Thoracic aorta (tissue), 2 donors: ENCODE results near the gene RELB. TPM values are rescaled to one million over a fixed set of nuclear protein-coding genes. Genes with fewer than 3 reads are reported as not detected.

Experiments used
- ATAC-seq: fragments of 150-250 bp; one replicate; pipeline ENCODE4 v1.8.0; 2017; ENCODE audit warnings: low read depth; ENCODE audit not compliant: insufficient number of reproducible peaks, low FRiP score
- DNase-seq: peaks from one replicate; pipeline ENCODE4 v3.0.0-alpha.2; 2020; ENCODE audit warnings: low spot score
- H3K27ac ChIP-seq, 2 donors: fragments of 200-600 bp; sonication (generic); 1 replicate in 1 of 2; 2 replicates in 1 of 2; pipeline ENCODE4 v1.5.1; 2016; ENCODE audit warnings: mild to moderate bottlenecking in 2 of 2, moderate library complexity in 2 of 2
- H3K27me3 ChIP-seq: fragments of 200-600 bp; sonication (generic); replicated peaks from 2 replicates; pipeline ENCODE4 v1.6.0; 2016; ENCODE audit warnings: mild to moderate bottlenecking; ENCODE audit not compliant: insufficient read depth
- H3K36me3 ChIP-seq: fragments of 200-600 bp; sonication (generic); one replicate; pipeline ENCODE4 v1.5.1; 2016
- H3K4me1 ChIP-seq, 2 donors: fragments of 200-600 bp; sonication (generic); 1 replicate in 1 of 2; 2 replicates in 1 of 2; pipeline versions ENCODE4 v1.5.1 to v1.6.0; 2016; ENCODE audit warnings: low read depth in 2 of 2, mild to moderate bottlenecking in 1 of 2; ENCODE audit not compliant: control insufficient read depth in 1 of 2
- H3K4me3 ChIP-seq: fragments of 200-600 bp; sonication (generic); 2 replicates; pipeline ENCODE4 v1.5.1; 2016; ENCODE audit warnings: mild to moderate bottlenecking
- H3K9me3 ChIP-seq: fragments of 200-600 bp; sonication (generic); 2 replicates; pipeline ENCODE4 v1.5.1; 2016
- CTCF ChIP-seq: fragments of 200-600 bp; sonication (generic); IDR thresholded peaks from one replicate; pipeline ENCODE4 v1.5.1; 2019; ENCODE audit warnings: antibody characterized with exemption
- total RNA-seq, 2 donors: library from RNA; depleted of rRNA; stranded (reverse); fragments of >200 nt; gene quantifications; one replicate each; pipeline versions ENCODE4 v1.1.0 to v1.2.3, GENCODE V29; 2016

RELB gene
- total RNA-seq, 2 donors from 2014 or later = 20.6 to 38.6 TPM

GRCh38 chr19:44957526-44957925, 43.7 kb upstream of the RELB start:
- no peaks in the 10 kb centered on the region for H3K27me3 ChIP-seq
- no peak overlapping the region for H3K4me3 ChIP-seq
- ATAC-seq (no peak), DNase-seq (no peak)
- H3K27ac ChIP-seq = no peak overlapping the region
- H3K9me3 ChIP-seq = no peaks in the 10 kb centered on the region
- no peak for TF ChIP-seq CTCF
- peaks cover 12 to 36% of the 10 kb centered on the region in 2 donors for H3K4me1 ChIP-seq
- H3K36me3 ChIP-seq = peaks cover 13% of the 10 kb centered on the region

DNA sequence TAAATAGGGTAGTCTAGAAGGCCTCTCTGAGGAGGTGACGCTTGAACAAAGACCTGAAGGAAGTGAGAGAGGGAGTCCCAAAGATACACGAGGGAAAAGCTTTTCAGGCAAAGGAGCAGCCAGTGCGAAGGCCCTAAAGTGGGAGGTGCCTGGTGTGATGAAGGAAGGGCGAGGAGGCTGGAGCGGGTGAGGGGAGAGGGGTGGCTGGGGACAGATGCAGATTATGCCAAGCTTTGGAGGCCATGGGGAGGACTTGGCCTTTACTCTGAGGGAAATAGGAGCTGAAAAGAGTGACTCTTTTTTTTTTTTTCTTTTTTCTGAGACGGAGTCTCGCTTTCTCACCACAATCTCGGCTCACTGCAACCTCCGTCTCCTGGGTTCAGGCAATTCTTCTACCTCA, 43.2 kb upstream of the RELB start:
- no peak for TF ChIP-seq CTCF

DNA sequence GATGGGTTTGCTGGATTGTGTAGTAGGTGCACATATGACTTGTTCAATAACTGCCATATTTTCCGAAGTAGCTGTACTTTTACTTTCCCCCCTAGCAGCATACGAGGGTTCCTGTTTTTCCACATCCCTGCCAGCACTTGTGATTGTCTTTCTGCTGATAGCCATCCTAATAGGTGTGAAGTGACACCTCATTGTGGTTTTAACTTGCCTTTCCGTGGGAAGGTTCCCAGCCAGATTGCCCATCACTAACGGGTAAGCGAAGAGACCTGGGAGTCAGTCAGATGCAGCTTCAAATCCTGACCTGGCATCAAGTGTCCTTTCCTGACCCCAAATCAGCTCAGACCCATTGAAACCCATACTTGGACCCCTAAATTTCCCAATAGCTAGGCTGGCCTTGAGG, 41.6 kb upstream of the RELB start:
- Histone ChIP-seq H3K36me3 (peaks cover 28% of the 10 kb centered on the region), H3K4me3 (no peak overlapping the region), H3K27me3 (no peaks in the 10 kb centered on the region), H3K27ac (no peak overlapping the region), H3K4me1 (peaks cover 12 to 23% of the 10 kb centered on the region in 2 donors), H3K9me3 (no peaks in the 10 kb centered on the region)
- no peak for TF ChIP-seq CTCF
- DNase-seq (no peak), ATAC-seq (no peak)

More for the DNA sequence above, 43.2 kb upstream of the RELB start:
- H3K27ac ChIP-seq = no peak overlapping the region
- peaks cover 12 to 36% of the 10 kb centered on the region in 2 donors for H3K4me1 ChIP-seq
- H3K4me3 ChIP-seq = no peak overlapping the region
- ATAC-seq (no peak), DNase-seq (no peak)
- H3K36me3 ChIP-seq = peaks cover 17% of the 10 kb centered on the region
- no peaks in the 10 kb centered on the region for H3K27me3 ChIP-seq
- H3K9me3 ChIP-seq = no peaks in the 10 kb centered on the region

- peaks cover 8 to 18% of the 10 kb centered on the region in 2 donors for H3K4me1 ChIP-seq
- DNase-seq (no peak), ATAC-seq (no peak)
- no peak overlapping the region for H3K27ac ChIP-seq
- TF ChIP-seq CTCF = no peak
- H3K4me3 ChIP-seq = no peak overlapping the region
- no peaks in the 10 kb centered on the region for H3K27me3 ChIP-seq
- H3K9me3 ChIP-seq = no peaks in the 10 kb centered on the region
- peaks cover 36% of the 10 kb centered on the region for H3K36me3 ChIP-seq
Observed at GRCh38 chr19:44960906-44961728, 40.1 kb upstream of the RELB start.

- no peak for ATAC-seq
- H3K27me3 ChIP-seq = no peaks in the 10 kb centered on the region
- no peak for TF ChIP-seq CTCF
- H3K36me3 ChIP-seq = peaks cover 36% of the 10 kb centered on the region
- no peak for DNase-seq
- peaks cover 4 to 11% of the 10 kb centered on the region in 2 donors for H3K4me1 ChIP-seq
- H3K4me3 ChIP-seq = no peak overlapping the region
- H3K9me3 ChIP-seq = no peaks in the 10 kb centered on the region
- H3K27ac ChIP-seq = no peak overlapping the region
Observed at GRCh38 chr19:44961821-44962220, 39.4 kb upstream of the RELB start.
